Measurements from ENCODE around the gene DPF3.

DNA sequence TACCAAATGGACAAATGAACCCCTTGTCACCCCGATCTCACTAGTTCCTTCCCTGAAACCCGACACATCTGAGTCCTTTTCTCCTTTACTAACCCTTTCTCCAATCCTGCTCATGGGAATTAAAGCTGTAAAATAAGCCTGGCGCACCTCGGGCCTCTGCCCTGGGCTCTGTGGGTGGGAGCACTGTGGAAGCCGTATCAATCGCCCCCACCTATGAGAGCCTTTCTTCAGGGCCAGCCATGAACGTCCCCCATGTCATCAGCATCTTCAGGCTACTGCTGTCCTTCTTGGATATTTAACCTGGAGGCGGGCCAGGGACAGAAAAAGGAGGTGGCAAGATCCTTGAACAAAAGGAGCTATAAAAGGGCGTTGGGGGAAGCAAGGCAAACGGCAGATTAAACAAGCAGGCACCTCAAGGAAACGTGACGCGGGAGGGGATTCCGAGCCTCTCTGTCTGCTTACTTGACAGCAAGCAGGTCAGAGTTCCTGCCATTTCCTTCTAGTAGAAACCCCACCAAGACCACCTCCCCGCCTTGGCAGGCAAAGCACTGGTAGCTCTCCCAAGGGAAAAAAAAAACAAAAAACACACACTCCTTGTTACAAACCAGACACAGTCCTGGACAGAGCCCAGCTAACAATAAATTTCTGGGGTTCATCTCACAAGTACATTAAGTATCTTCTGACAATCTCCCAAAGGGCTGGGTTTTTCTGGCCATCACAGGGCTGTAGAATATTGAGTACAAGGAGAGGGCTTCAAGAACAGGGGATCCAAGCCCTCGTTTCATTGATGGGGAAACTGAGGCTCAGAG lies 62.9 kb downstream of the DPF3 start:
- TF ChIP-seq POLR2A (IDR thresholded peaks at IDR 0.05): no peak
- TF ChIP-seq, protein P1, sequence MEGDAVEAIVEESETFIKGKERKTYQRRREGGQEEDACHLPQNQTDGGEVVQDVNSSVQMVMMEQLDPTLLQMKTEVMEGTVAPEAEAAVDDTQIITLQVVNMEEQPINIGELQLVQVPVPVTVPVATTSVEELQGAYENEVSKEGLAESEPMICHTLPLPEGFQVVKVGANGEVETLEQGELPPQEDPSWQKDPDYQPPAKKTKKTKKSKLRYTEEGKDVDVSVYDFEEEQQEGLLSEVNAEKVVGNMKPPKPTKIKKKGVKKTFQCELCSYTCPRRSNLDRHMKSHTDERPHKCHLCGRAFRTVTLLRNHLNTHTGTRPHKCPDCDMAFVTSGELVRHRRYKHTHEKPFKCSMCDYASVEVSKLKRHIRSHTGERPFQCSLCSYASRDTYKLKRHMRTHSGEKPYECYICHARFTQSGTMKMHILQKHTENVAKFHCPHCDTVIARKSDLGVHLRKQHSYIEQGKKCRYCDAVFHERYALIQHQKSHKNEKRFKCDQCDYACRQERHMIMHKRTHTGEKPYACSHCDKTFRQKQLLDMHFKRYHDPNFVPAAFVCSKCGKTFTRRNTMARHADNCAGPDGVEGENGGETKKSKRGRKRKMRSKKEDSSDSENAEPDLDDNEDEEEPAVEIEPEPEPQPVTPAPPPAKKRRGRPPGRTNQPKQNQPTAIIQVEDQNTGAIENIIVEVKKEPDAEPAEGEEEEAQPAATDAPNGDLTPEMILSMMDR (IDR thresholded peaks at IDR 0.05): no peak

Data from right lobe of liver (tissue), 4 donors.